IPS-18c (cell line): Measurements from ENCODE around the gene CHD9.
"Not testable (repeated sequence)": the region's sequence is repeated elsewhere in the genome, so short reads cannot be mapped to it uniquely, and the experiment has no call there.

Source experiments
- H3K4me3 ChIP-seq: 2 replicates; pipeline ENCODE4 v1.7.0; 2013; ENCODE audit warnings: low read depth, mild to moderate bottlenecking, low read length, moderate library complexity; ENCODE audit not compliant: insufficient read depth
- H3K9me3 ChIP-seq: one replicate; pipeline ENCODE4 v1.6.1; 2013; ENCODE audit warnings: mild to moderate bottlenecking, low read length, moderate library complexity; ENCODE audit not compliant: control insufficient read depth, insufficient read depth

Gene CHD9

GRCh38 chr16:53257001-53257400 is 202.2 kb downstream of the CHD9 start:
- Histone ChIP-seq H3K9me3 (no peaks in the 10 kb centered on the region), H3K4me3 (no peak overlapping the region)

- H3K9me3 ChIP-seq: no peaks in the 10 kb centered on the region
- H3K4me3 ChIP-seq: no peak overlapping the region
Measured at GRCh38 chr16:53258809-53259208, 204.0 kb downstream of the CHD9 start.

- Histone ChIP-seq H3K9me3 (no peaks in the 10 kb centered on the region), H3K4me3 (no peak overlapping the region)
Measured at GRCh38 chr16:53261276-53261675, 206.5 kb downstream of the CHD9 start.

- H3K4me3 ChIP-seq: no peak overlapping the region
- no peaks in the 10 kb centered on the region for H3K9me3 ChIP-seq
Measured at GRCh38 chr16:53262645-53263044, 207.9 kb downstream of the CHD9 start.

- H3K9me3 ChIP-seq: no peaks in the 10 kb centered on the region
- H3K4me3 ChIP-seq: no peak overlapping the region
Measured at GRCh38 chr16:53266156-53266555, 211.4 kb downstream of the CHD9 start.

- not testable (repeated sequence) for H3K9me3 ChIP-seq, H3K4me3 ChIP-seq
Measured at GRCh38 chr16:53278498-53278897, 223.7 kb downstream of the CHD9 start.

GRCh38 chr16:53281280-53281679 is 226.5 kb downstream of the CHD9 start:
- H3K9me3 ChIP-seq: no peaks in the 10 kb centered on the region

GRCh38 chr16:53281859-53282258 is 227.1 kb downstream of the CHD9 start:
- Histone ChIP-seq H3K9me3 (no peaks in the 10 kb centered on the region), H3K4me3 (no peak overlapping the region)

More at GRCh38 chr16:53281280-53281679, 226.5 kb downstream of the CHD9 start:
- no peak overlapping the region for H3K4me3 ChIP-seq

- Histone ChIP-seq H3K4me3 (no peak overlapping the region), H3K9me3 (no peaks in the 10 kb centered on the region)
Measured at GRCh38 chr16:53282328-53282727, 227.5 kb downstream of the CHD9 start.

GRCh38 chr16:53282975-53283946 is 228.5 kb downstream of the CHD9 start:
- no peaks in the 10 kb centered on the region for H3K9me3 ChIP-seq
- H3K4me3 ChIP-seq: no peak overlapping the region

- Histone ChIP-seq H3K9me3 (no peaks in the 10 kb centered on the region), H3K4me3 (no peak overlapping the region)
Measured at GRCh38 chr16:53285236-53285635, 230.4 kb downstream of the CHD9 start.

GRCh38 chr16:53290520-53290919 is 235.7 kb downstream of the CHD9 start:
- H3K4me3 ChIP-seq: no peak overlapping the region
- no peaks in the 10 kb centered on the region for H3K9me3 ChIP-seq

- H3K9me3 ChIP-seq: no peaks in the 10 kb centered on the region
Measured at GRCh38 chr16:53291757-53292392, 237.1 kb downstream of the CHD9 start.

GRCh38 chr16:53297477-53297876 is 242.7 kb downstream of the CHD9 start:
- no peak overlapping the region for H3K4me3 ChIP-seq
- no peaks in the 10 kb centered on the region for H3K9me3 ChIP-seq

More at GRCh38 chr16:53291757-53292392, 237.1 kb downstream of the CHD9 start:
- H3K4me3 ChIP-seq: no peak overlapping the region

GRCh38 chr16:53304334-53304733 is 249.5 kb downstream of the CHD9 start:
- Histone ChIP-seq H3K4me3 (no peak overlapping the region), H3K9me3 (no peaks in the 10 kb centered on the region)

GRCh38 chr16:53305743-53306142 is 251.0 kb downstream of the CHD9 start:
- no peaks in the 10 kb centered on the region for H3K9me3 ChIP-seq

GRCh38 chr16:53309457-53309856 is 254.7 kb downstream of the CHD9 start:
- no peak overlapping the region for H3K4me3 ChIP-seq
- H3K9me3 ChIP-seq: no peaks in the 10 kb centered on the region

More at GRCh38 chr16:53305743-53306142, 251.0 kb downstream of the CHD9 start:
- H3K4me3 ChIP-seq: no peak overlapping the region

GRCh38 chr16:53320992-53321391 is 266.2 kb downstream of the CHD9 start:
- Histone ChIP-seq H3K9me3 (no peaks in the 10 kb centered on the region), H3K4me3 (no peak overlapping the region)
